ENCODE measurements around the gene RNU1-2.
"Not testable (repeated sequence)": the region's sequence is repeated elsewhere in the genome, so short reads cannot be mapped to it uniquely, and the experiment has no call there.

RNU1-2 gene

GRCh38 chr1:16895598-16896315 is at the start of gene RNU1-2:
Gene RNU1-2 (plus strand): TSS chr1:16895980.
- peak; percentile 99 for DNase-seq (ENCODE audit: low spot score)

GRCh38 chr1:16856201-16856600 is 39.6 kb upstream of the RNU1-2 start:
- not testable (repeated sequence) for DNase-seq (ENCODE audit: low spot score)

- not testable (repeated sequence) for DNase-seq (ENCODE audit: low spot score)
Measured at GRCh38 chr1:16859167-16860041, 36.4 kb upstream of the RNU1-2 start.

DNA sequence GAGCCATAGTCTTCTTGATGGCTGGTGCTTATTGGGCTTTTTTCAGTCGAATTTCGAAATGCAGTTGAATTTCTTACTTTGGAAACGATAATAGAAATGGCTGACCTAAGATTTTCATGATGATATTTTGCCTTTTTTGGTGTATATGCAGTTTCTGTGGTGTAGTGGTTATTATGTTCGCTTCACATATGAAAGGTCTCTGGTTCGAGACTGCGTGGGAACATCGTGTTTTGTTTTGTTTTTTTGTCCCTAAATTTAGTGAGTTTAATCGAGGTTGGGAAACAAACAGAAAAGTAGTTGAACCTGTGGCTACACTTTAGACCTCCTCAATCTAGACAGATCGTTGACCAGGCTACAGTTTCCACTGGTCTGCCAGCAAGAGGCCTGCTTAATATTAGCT is 35.7 kb upstream of the RNU1-2 start:
- not testable (repeated sequence) for DNase-seq (ENCODE audit: low spot score)

DNA sequence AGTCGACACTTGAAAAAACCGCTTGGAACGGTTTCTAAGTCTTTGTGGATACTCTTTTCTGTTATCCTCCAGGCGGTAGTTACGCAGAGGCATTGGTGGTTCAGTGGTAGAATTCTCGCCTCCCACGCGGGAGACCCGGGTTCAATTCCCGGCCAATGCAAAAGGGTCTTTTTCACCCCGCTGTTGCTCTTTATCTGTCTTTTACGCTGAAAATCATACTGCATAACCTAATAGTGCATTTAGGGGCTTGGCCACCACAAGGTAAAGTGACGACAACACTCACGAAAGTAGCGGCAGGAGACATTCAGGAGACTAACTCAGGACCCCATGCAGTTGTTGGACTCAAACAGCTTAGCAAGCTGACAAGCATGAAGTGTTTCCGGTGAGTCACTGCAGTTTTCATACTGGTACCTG is 33.9 kb upstream of the RNU1-2 start:
- DNase-seq (ENCODE audit: low spot score): peak; percentile 46

GRCh38 chr1:16862415-16862814 is 33.4 kb upstream of the RNU1-2 start:
- DNase-seq (ENCODE audit: low spot score): not testable (repeated sequence)

DNA sequence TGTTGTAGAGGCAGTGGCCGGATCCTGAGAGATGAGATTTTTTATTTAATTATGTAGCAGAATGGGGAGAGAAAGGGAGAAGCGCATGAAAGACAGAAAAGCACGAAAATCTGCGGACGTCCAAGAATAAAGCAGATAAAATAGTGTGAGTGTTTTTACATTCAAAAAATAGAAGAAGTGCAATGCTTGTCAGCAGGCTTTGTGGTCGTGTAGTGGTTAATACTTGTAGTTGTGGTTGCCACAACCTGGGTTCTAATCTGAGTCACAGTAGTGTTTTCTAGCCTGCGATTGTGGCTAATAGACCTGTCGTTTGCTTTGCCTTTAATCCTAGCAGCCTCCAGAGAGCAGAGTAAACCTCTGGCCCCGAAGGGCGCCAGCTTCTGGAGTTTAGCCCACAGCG is 32.8 kb upstream of the RNU1-2 start:
- not testable (repeated sequence) for DNase-seq (ENCODE audit: low spot score)

- DNase-seq (ENCODE audit: low spot score): not testable (repeated sequence)
Measured at GRCh38 chr1:16866926-16867707, 28.7 kb upstream of the RNU1-2 start.

- DNase-seq (ENCODE audit: low spot score): not testable (repeated sequence)
Measured at GRCh38 chr1:16868787-16869186, 27.0 kb upstream of the RNU1-2 start.

DNA sequence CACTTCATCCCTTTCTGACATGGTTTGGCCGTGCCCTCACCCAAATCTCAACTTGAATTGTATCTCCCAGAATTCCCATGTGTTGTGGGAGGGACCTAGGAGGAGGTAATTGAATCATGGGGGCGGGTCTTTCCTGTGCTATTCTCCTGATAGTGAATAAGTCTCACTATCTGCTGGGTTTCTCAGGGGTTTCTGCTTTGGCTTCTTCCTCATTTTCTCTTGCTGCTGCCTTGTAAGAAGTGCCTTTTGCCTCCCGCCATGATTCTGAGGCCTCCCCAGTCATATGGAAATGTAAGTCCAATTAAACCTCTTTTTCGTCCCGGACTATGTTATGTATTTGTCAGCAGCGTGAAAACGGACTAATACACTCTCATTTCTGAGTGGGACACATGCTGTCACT is 25.8 kb upstream of the RNU1-2 start:
- DNase-seq (ENCODE audit: low spot score): not testable (repeated sequence)

DNA sequence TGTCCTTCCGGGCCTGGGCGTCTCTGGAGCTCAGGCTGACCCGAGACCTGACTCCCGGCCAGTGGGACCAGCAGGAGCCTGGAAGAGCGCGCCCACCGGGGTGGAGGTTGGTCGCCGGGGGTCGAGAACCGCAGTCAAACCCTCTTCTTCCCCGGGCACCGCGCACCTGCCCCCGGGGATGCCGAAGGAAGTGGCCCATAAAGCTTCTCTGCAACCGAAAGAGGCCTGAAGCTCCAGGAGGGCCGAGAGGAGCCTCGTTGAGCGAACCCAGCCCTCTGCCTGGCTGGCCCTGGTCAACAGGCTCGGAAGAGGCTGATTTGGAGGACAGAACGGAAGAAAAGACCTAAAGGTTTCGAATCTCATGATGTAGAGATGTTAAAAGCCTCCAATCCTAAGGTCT is 24.6 kb upstream of the RNU1-2 start:
- not testable (repeated sequence) for DNase-seq (ENCODE audit: low spot score)

- peak; percentile 88 for DNase-seq (ENCODE audit: low spot score)
Measured at GRCh38 chr1:16872152-16873075, 23.4 kb upstream of the RNU1-2 start.

DNA sequence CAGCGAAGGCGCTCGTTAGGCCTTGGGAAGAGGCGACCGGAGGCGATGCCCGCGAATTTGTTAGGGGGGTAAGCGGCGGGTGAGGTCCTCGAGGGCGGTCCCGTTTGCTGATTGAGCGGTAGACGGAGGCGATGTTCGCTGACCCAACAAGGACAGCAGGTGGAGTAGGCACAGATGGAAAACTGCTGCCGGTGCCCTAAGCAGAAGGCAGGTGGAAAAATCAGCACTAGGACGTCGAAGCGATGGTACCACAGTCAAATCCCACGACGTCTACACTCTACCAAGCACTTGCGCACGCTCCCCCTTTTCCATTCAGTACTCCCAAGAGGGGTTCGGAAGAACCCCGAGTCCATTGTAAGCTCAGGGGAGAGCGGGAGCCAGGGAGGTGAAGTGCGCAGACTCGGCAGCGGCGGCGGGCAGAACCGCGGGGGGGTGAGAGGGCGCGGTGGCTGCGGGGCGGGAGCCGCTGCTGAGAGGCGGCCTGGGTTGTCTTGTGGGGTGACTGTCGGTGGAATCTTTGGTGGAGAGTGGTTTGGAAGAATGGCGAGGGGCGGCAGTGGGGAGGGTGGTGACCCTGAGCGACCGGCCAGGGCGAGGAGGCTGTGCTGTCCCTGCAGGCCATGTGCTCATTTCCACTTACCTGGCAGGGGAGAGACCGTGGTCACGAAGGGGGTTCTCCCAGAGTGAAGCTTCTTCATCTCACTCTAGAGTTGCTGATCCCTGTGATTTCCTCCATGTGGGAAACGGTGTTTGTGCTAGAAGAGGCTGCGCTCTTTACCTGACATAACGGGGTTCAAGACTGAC is 22.5 kb upstream of the RNU1-2 start:
- not testable (repeated sequence) for DNase-seq (ENCODE audit: low spot score)

DNA sequence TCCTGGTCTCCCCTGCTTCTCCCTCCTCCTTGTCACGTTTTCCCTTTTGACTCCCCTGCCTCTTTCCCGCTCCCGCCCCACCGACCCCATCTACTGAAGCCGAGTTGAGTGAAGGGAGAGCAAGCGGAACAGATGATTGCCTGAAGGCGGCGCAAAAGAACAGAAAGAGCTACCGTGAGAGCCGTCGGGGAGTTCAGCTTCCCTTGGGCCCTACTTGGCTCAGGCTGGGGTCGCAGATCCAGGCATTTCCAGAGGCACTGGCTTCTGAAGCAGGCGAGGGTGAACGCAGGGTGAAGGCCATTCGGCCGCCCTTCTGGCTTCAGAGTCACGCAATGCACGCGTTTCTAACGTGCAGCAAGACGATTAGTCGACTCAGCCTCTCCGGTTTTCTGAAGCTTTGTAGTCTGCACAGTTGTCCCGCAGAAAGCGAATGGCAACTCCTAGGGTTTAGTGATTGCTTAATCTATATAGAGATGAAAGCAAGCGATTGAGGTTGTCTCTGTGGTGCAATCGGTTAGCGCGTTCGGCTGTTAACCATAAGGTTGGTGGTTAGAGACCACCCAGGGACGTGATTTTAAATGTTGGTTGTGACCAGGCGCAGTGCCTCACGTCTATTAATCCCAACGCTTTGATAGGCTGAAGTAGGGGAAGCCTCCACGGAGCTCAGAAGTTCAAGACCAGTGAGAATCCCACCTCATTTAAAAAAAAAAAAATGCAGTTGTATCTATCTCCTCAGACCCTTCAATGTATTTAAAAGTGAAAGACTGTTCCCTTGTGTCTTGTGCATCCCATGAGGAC is 20.6 kb upstream of the RNU1-2 start:
- DNase-seq (ENCODE audit: low spot score): not testable (repeated sequence)

GRCh38 chr1:16881742-16882141 is 14.0 kb upstream of the RNU1-2 start:
- DNase-seq (ENCODE audit: low spot score): not testable (repeated sequence)

DNA sequence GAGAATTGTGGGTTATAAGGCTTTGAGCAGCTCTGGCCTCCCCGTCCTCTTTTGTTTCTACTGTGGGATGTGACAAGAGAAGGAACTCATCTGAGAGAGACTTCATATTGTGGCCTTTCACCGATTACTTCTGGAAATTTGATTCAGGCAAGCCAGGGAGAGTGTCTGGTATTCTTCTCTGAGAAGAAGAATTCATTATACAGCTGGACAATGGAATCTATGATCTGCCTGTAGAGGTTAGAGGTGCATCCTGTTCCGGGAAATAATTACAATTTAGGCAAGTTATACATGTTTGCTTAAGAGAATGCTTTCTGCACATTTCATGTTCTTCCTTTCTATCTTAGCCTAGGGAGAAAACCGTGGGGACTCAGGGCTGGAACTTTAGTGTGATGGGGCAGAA is 12.8 kb upstream of the RNU1-2 start:
- DNase-seq (ENCODE audit: low spot score): no peak

DNA sequence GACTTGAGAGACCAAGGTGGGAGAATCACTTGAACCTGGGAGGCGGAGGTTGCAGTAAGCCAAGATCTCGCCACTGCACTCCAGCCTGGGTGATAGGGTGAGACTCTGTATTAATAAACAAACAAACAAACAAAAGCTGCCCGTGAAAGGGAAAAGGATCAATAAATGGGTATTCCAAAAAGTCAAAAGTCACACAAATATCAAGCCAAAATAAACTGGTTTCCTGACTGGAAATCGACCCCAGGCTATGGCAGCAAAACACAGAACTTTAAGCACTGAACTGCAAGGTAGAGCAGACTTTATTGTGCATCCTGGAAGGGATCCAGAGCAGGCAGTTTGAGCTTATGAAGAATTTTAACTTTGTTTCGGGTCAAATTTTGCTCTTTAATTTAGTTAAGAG is 11.3 kb upstream of the RNU1-2 start:
- DNase-seq (ENCODE audit: low spot score): not testable (repeated sequence)

DNA sequence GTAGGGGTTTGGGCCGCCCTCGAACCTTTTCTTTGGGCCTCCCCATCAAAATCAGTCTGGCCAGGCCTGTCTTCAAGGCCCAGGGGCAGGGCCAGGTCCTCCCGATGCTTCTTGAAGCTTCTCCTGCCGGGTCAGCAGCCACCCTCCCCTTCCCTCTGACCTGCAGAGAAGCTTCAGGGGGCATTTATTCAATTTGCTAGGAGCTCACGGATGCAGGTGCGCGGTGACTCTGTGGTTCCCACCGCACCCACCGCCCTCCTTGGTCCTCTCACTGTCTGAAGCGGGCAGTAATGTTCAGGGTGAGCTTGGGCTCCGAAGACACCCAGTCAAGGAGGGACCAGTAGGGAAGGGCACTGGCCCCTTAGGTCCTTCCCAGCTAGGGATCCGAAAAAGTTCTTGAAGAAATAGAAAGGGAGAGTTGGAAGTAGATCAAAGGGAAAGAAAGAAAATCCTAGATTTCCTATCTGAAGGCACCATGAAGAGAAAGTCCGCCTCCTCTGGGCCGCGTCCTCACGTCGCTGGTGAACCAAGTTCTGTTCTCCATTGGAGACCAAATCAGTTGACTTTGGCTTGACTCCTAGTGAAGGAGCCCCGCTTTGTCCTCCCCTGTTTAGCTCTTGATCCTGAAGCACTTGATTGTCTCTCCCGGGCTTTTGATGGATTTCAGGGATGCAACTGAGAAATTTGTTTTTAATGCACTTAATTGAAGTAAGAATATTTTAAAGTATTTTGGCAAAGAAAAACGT is 8.7 kb upstream of the RNU1-2 start:
- no peak for DNase-seq (ENCODE audit: low spot score)
